ENCODE results near the gene GRHPR.

Gene GRHPR
- 36.5 to 75.9 (median 46.8) reads per million in 9 experiments for total RNA-seq

GRCh38 chr9:37422289-37423104 is at the start of gene GRHPR:
Gene GRHPR (plus strand): TSS chr9:37422696. CDS start chr9:37422751, 55 bp downstream.
- ATAC-seq (replicated peaks) (peak; percentile 97), DNase-seq (peak; percentile 86 to 89 (median 87))
- H3K27me3 Mint-ChIP-seq, result no peaks in the 10 kb centered on the region
- peaks cover 16% of the 10 kb centered on the region for H3K36me3 Mint-ChIP-seq (ENCODE audit: insufficient read depth)
- H3K27ac Mint-ChIP-seq, result peak within 1 kb of the TSS; percentile 95 to 99
- no peaks in the 10 kb centered on the region for H3K9me3 Mint-ChIP-seq
- peaks cover 24 to 28% of the 10 kb centered on the region in 2 donors for H3K4me1 Mint-ChIP-seq (ENCODE audit: low read depth in 2 of 2)
- peak within 1 kb of the TSS; percentile 91 to 94 for H3K4me3 Mint-ChIP-seq

- H3K27ac Mint-ChIP-seq, result no peak overlapping the region
- H3K4me1 Mint-ChIP-seq (ENCODE audit: low read depth in 2 of 2), result peaks cover 6 to 7% of the 10 kb centered on the region in 2 donors
Observed at GRCh38 chr9:37372839-37373238, 49.7 kb upstream of the GRHPR start.

GRCh38 chr9:37373621-37374020 is 48.9 kb upstream of the GRHPR start:
- no peaks in the 10 kb centered on the region for H3K9me3 Mint-ChIP-seq
- no peak for ATAC-seq (replicated peaks)
- peaks cover 2% of the 10 kb centered on the region for H3K36me3 Mint-ChIP-seq (ENCODE audit: insufficient read depth)
- H3K27ac Mint-ChIP-seq, result no peak overlapping the region
- no peak for DNase-seq
- peaks cover 6 to 7% of the 10 kb centered on the region in 2 donors for H3K4me1 Mint-ChIP-seq (ENCODE audit: low read depth in 2 of 2)
- H3K4me3 Mint-ChIP-seq, result no peak overlapping the region
- H3K27me3 Mint-ChIP-seq, result peaks cover 27 to 44% of the 10 kb centered on the region in 2 donors

More at GRCh38 chr9:37372839-37373238, 49.7 kb upstream of the GRHPR start:
- peaks cover 19 to 36% of the 10 kb centered on the region in 2 donors for H3K27me3 Mint-ChIP-seq
- peaks cover 2% of the 10 kb centered on the region for H3K36me3 Mint-ChIP-seq (ENCODE audit: insufficient read depth)
- no peak overlapping the region for H3K4me3 Mint-ChIP-seq
- H3K9me3 Mint-ChIP-seq, result no peaks in the 10 kb centered on the region
- ATAC-seq (replicated peaks), result no peak
- no peak for DNase-seq

GRCh38 chr9:37374892-37375291 is 47.6 kb upstream of the GRHPR start:
- Mint-ChIP-seq H3K4me3 (no peak overlapping the region), H3K4me1 (ENCODE audit: low read depth in 2 of 2) (peaks cover 6 to 9% of the 10 kb centered on the region in 2 donors), H3K27ac (no peak overlapping the region)

GRCh38 chr9:37377688-37378612 is 44.5 kb upstream of the GRHPR start:
- Mint-ChIP-seq H3K9me3 (no peaks in the 10 kb centered on the region), H3K36me3 (ENCODE audit: insufficient read depth) (no peaks in the 10 kb centered on the region), H3K27me3 (peaks cover 35 to 60% of the 10 kb centered on the region in 2 donors), H3K4me1 (ENCODE audit: low read depth in 2 of 2) (peaks cover 0 to 2% of the 10 kb centered on the region in 2 donors), H3K27ac (no peak overlapping the region), H3K4me3 (no peak overlapping the region)
- ATAC-seq (replicated peaks) (no peak), DNase-seq (no peak)

More at GRCh38 chr9:37374892-37375291, 47.6 kb upstream of the GRHPR start:
- no peaks in the 10 kb centered on the region for H3K9me3 Mint-ChIP-seq
- ATAC-seq (replicated peaks) (peak; percentile 56), DNase-seq (no peak)
- H3K36me3 Mint-ChIP-seq (ENCODE audit: insufficient read depth), result peaks cover 2% of the 10 kb centered on the region
- peaks cover 35 to 57% of the 10 kb centered on the region in 2 donors for H3K27me3 Mint-ChIP-seq

GRCh38 chr9:37378613-37379004 is 43.9 kb upstream of the GRHPR start:
- no peak overlapping the region for H3K4me3 Mint-ChIP-seq
- no peaks in the 10 kb centered on the region for H3K36me3 Mint-ChIP-seq (ENCODE audit: insufficient read depth)
- no peak for ATAC-seq (replicated peaks)
- H3K4me1 Mint-ChIP-seq (ENCODE audit: low read depth in 2 of 2), result peaks cover 0 to 2% of the 10 kb centered on the region in 2 donors
- no peak overlapping the region for H3K27ac Mint-ChIP-seq
- DNase-seq, result no peak
- H3K9me3 Mint-ChIP-seq, result no peaks in the 10 kb centered on the region
- H3K27me3 Mint-ChIP-seq, result peaks cover 35 to 59% of the 10 kb centered on the region in 2 donors

GRCh38 chr9:37379835-37380234 is 42.7 kb upstream of the GRHPR start:
- H3K27me3 Mint-ChIP-seq, result peaks cover 35 to 49% of the 10 kb centered on the region in 2 donors
- ATAC-seq (replicated peaks), result no peak
- peaks cover 0 to 2% of the 10 kb centered on the region in 2 donors for H3K4me1 Mint-ChIP-seq (ENCODE audit: low read depth in 2 of 2)
- H3K27ac Mint-ChIP-seq, result no peak overlapping the region
- H3K36me3 Mint-ChIP-seq (ENCODE audit: insufficient read depth), result no peaks in the 10 kb centered on the region
- no peak for DNase-seq
- no peaks in the 10 kb centered on the region for H3K9me3 Mint-ChIP-seq
- no peak overlapping the region for H3K4me3 Mint-ChIP-seq

GRCh38 chr9:37380570-37380969 is 41.9 kb upstream of the GRHPR start:
- Mint-ChIP-seq H3K27me3 (peaks cover 35 to 46% of the 10 kb centered on the region in 2 donors), H3K4me3 (no peak overlapping the region), H3K36me3 (ENCODE audit: insufficient read depth) (no peaks in the 10 kb centered on the region), H3K27ac (no peak overlapping the region), H3K4me1 (ENCODE audit: low read depth in 2 of 2) (peaks cover 0 to 2% of the 10 kb centered on the region in 2 donors), H3K9me3 (no peaks in the 10 kb centered on the region)
- DNase-seq (no peak), ATAC-seq (replicated peaks) (no peak)

- ATAC-seq (replicated peaks) (no peak), DNase-seq (no peak)
- no peak overlapping the region for H3K27ac Mint-ChIP-seq
- H3K27me3 Mint-ChIP-seq, result peaks cover 32 to 41% of the 10 kb centered on the region in 2 donors
- no peaks in the 10 kb centered on the region for H3K36me3 Mint-ChIP-seq (ENCODE audit: insufficient read depth)
- no peak overlapping the region for H3K4me3 Mint-ChIP-seq
- peaks cover 0 to 2% of the 10 kb centered on the region in 2 donors for H3K4me1 Mint-ChIP-seq (ENCODE audit: low read depth in 2 of 2)
- no peaks in the 10 kb centered on the region for H3K9me3 Mint-ChIP-seq
Observed at GRCh38 chr9:37381094-37381741, 41.3 kb upstream of the GRHPR start.

- H3K4me1 Mint-ChIP-seq (ENCODE audit: low read depth in 2 of 2), result peaks cover 0 to 2% of the 10 kb centered on the region in 2 donors
- no peaks in the 10 kb centered on the region for H3K9me3 Mint-ChIP-seq
- ATAC-seq (replicated peaks) (no peak), DNase-seq (no peak)
- peaks cover 21 to 29% of the 10 kb centered on the region in 2 donors for H3K27me3 Mint-ChIP-seq
- no peak overlapping the region for H3K27ac Mint-ChIP-seq
- H3K36me3 Mint-ChIP-seq (ENCODE audit: insufficient read depth), result no peaks in the 10 kb centered on the region
- no peak overlapping the region for H3K4me3 Mint-ChIP-seq
Observed at GRCh38 chr9:37382161-37382981, 40.1 kb upstream of the GRHPR start.

GRCh38 chr9:37382982-37383357 is 39.5 kb upstream of the GRHPR start:
- ATAC-seq (replicated peaks) (no peak), DNase-seq (no peak)
- H3K4me1 Mint-ChIP-seq (ENCODE audit: low read depth in 2 of 2), result peaks cover 0 to 2% of the 10 kb centered on the region in 2 donors
- H3K27ac Mint-ChIP-seq, result no peak overlapping the region
- no peaks in the 10 kb centered on the region for H3K36me3 Mint-ChIP-seq (ENCODE audit: insufficient read depth)
- H3K9me3 Mint-ChIP-seq, result no peaks in the 10 kb centered on the region
- H3K27me3 Mint-ChIP-seq, result peaks cover 15 to 23% of the 10 kb centered on the region in 2 donors
- H3K4me3 Mint-ChIP-seq, result no peak overlapping the region

GRCh38 chr9:37383393-37383792 is 39.1 kb upstream of the GRHPR start:
- Mint-ChIP-seq H3K27ac (no peak overlapping the region), H3K4me1 (ENCODE audit: low read depth in 2 of 2) (peaks cover 0 to 2% of the 10 kb centered on the region in 2 donors), H3K9me3 (no peaks in the 10 kb centered on the region), H3K4me3 (no peak overlapping the region), H3K27me3 (peaks cover 11 to 19% of the 10 kb centered on the region in 2 donors), H3K36me3 (ENCODE audit: insufficient read depth) (no peaks in the 10 kb centered on the region)
- ATAC-seq (replicated peaks) (no peak), DNase-seq (no peak)
